Subcutaneous adipose tissue (tissue), 4 donors: ENCODE measurements around the gene CERS5. TPM values are rescaled to one million over a fixed set of nuclear protein-coding genes. Genes with fewer than 3 reads are reported as not detected.

Source experiments
- total RNA-seq, 4 donors: library from RNA; depleted of rRNA; stranded (reverse); fragments of >200 nt; gene quantifications; one replicate each; pipeline ENCODE4 v1.1.0, GENCODE V29; 2016
- TF ChIP-seq, protein P1 (sequence below): fragments of 450-650 bp; IDR thresholded peaks from one replicate; pipeline ENCODE4 v1.5.1; 2016; ENCODE audit warnings: low read depth, mild to moderate bottlenecking, control low read depth, antibody characterized with exemption, moderate library complexity

Gene CERS5
- total RNA-seq, 4 donors from 2014 or later = 20.9 to 33.7 (median 27.0) TPM

DNA sequence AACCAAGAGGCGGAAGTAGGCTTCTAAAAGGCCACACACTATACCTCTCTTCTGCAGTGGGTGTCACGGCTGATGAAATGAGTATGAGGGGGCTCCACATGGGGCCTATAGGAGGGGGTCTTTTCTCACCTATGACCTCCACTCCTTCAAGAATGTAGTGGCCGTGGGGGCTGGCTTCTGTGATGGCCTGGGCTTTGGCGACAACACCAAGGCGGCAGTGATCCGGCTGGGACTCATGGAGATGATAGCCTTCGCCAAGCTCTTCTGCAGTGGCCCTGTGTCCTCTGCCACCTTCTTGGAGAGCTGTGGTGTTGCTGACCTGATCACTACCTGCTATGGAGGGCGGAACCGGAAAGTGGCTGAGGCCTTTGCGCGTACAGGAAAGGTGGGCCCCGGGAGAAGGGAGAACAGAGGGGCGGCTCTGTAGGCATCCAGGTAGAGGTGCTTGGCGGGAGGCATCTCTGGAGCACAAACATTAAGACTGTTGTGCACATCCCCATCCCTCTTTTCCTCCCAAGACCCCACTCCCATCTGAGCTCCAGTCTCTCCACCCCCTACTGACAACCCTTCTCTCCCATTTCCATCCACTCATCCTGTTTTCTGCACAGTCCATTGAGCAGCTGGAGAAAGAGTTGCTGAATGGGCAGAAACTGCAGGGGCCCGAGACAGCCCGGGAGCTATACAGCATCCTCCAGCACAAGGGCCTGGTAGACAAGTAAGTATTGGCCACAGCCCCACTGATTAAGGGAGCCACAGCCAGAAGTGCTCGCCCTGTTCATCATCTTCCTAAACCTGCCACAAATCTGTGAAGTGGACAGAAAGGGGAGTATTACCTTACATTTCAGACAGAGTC is 59.5 kb downstream of the CERS5 start:
- TF ChIP-seq, protein P1, sequence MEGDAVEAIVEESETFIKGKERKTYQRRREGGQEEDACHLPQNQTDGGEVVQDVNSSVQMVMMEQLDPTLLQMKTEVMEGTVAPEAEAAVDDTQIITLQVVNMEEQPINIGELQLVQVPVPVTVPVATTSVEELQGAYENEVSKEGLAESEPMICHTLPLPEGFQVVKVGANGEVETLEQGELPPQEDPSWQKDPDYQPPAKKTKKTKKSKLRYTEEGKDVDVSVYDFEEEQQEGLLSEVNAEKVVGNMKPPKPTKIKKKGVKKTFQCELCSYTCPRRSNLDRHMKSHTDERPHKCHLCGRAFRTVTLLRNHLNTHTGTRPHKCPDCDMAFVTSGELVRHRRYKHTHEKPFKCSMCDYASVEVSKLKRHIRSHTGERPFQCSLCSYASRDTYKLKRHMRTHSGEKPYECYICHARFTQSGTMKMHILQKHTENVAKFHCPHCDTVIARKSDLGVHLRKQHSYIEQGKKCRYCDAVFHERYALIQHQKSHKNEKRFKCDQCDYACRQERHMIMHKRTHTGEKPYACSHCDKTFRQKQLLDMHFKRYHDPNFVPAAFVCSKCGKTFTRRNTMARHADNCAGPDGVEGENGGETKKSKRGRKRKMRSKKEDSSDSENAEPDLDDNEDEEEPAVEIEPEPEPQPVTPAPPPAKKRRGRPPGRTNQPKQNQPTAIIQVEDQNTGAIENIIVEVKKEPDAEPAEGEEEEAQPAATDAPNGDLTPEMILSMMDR = no peak

GRCh38 chr12:50106907-50107306 is 60.3 kb downstream of the CERS5 start:
- TF ChIP-seq, protein P1 = no peak

GRCh38 chr12:50105913-50106450 is 61.2 kb downstream of the CERS5 start:
- TF ChIP-seq, protein P1 = no peak

DNA sequence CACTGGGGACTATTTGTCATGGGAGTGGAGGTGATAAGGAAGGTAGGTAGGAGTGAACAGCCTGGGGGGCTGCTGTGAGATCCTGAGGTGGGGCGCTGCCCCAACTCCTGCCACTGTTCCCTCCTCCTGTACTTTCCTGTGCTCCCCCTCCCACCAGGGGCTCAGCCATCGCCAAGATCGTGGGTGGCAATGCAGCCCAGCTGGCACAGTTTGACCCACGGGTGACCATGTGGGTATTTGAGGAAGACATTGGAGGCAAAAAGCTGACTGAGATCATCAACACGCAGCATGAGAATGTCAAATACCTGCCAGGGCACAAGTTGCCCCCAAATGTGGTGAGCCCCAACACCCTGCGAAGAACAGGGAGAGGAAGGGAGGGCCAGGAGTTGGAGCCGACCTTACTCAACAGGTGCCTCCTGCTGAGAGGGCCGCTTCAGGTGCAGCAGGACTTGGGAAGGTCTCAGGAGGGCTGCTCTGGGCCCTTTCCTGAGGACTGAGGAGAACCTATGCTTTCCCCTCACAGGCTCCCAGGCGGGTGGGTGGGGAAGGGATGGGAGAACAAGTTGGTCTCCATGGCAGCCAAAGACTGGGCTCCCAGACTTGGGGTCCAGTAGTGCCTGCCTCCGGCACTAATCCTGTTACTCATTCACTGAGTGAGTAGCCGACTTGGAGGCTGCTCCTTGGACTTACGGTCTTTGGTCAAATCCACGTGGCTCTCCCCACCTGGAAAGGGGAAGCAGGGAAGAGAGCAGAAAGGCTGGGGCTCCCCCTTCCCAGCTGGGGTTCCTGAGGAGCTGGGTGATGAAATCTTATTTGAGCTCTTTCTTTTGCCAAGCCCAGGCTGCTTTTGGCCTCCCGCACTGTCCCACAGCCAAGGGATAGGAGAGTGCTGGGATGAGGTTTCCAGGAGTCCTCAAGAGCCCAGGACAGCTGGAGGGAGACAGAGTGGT is 62.5 kb downstream of the CERS5 start:
- TF ChIP-seq, protein P1 = no peak

DNA sequence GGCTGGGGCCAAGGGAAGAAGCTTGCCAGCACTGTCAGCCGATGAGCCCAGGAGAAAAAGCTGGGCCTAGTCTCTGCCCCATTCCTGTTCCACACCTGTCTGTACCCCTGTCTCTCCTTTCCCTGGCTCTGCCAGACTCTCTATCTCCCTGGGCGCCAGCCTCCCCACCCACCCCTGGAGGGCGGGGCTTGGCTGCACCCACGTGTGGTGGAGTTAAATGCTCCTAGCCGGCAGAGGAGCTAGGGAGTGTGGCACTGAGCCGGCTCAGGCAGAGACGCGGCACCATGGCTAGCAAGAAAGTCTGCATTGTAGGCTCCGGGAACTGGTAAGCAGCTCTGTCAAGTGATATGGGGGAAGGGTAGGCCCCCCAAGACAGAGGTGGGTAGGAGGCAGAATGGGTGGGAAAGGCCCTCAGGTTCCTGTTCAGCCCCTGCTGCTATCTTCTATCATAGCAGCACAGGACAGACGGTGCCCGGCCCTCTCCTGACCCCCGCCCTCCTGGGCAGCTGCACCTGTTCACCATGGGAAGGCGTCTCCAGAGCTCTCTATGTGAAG is 63.3 kb downstream of the CERS5 start, which contains the start of gene GPD1:
Gene GPD1 (plus strand): TSS at position 242 of the 555 bp plus-strand sequence. CDS start 43 bp downstream, at position 285.
- TF ChIP-seq, protein P1 = no peak

DNA sequence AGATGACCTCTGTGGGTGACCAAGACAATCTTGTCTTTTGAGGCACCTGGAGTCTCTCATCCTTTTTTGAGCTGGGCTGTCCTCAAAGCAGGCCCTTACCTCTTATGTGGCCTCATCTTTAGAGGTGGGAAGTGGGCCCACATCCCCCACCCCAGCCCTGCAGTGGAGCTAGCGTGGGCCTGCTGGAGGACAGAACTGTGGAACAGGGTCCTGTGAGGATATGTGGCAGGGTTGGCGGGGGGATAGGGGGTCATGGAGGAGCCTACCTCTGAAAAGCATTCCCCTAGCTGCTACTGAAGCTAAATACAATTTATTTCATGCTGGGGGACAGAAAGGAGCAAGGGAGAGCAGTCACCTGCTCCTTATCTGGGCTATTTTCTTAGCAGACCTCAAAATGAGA is 63.8 kb downstream of the CERS5 start:
- TF ChIP-seq, protein P1 = no peak
